Right ventricle myocardium superior (tissue), 1 donor: ENCODE data around the gene TMEM255B. TPM values are rescaled to one million over a fixed set of nuclear protein-coding genes. Genes with fewer than 3 reads are reported as not detected.

Source experiments
- ATAC-seq: fragments of 200-7000 bp; cut with Tn5 transposase; one replicate; pipeline ENCODE4 v1.9.1; 2020; ENCODE audit warnings: mild to moderate bottlenecking; ENCODE audit not compliant: poor library complexity
- DNase-seq: peaks from one replicate; pipeline ENCODE4 v3.0.0-alpha.2; 2020
- intact Hi-C: fragments of 100-400 bp; cut with DNase I; formaldehyde crosslinking; loops from one replicate; pipeline ENCODE4 v1.11.2; 2022
- total RNA-seq: library from RNA; stranded (reverse); fragmentation: NEBNext Ultra II Directional; extraction: Animal tissue kit (Norgen Biotek cat#: 25700); gene quantifications from one replicate; pipeline ENCODE4 v1.2.1, GENCODE V29; 2021
- donor health status: DM: no; HTN: yes; CAD: no; lungs with severe emphysema.

The TMEM255B gene
- total RNA-seq, 1 donor from 2014 or later, result 6.9 TPM

- ATAC-seq (no peak), DNase-seq (no peak)
- intact Hi-C loops, result no loop called here
Measured at GRCh38 chr13:113859311-113860050, 100.5 kb downstream of the TMEM255B start.

GRCh38 chr13:113860051-113860664 lies 101.1 kb downstream of the TMEM255B start:
- ATAC-seq (no peak), DNase-seq (no peak)
- intact Hi-C loops, result no loop called here

- intact Hi-C loops, result no loop called here
- DNase-seq, result no peak
- no peak for ATAC-seq
Measured at GRCh38 chr13:113860665-113861432, 101.8 kb downstream of the TMEM255B start.

- no peak for ATAC-seq
- DNase-seq, result no peak
- intact Hi-C loops, result no loop called here
Measured at GRCh38 chr13:113861433-113862030, 102.5 kb downstream of the TMEM255B start.

GRCh38 chr13:113862191-113862930 lies 103.3 kb downstream of the TMEM255B start:
- ATAC-seq, result peak; percentile 2
- intact Hi-C loops, result no loop called here
- DNase-seq, result no peak

- DNase-seq, result peak; percentile 79
- intact Hi-C loops, result no loop called here
- peak; percentile 55 for ATAC-seq
Measured at GRCh38 chr13:113862931-113863523, 104.0 kb downstream of the TMEM255B start.

- intact Hi-C loops, result no loop called here
- ATAC-seq (peak; percentile 78), DNase-seq (peak; percentile 82)
Measured at GRCh38 chr13:113863524-113864272, 104.7 kb downstream of the TMEM255B start, which contains the start of gene GAS6. Gene GAS6, minus strand, starts transcription at chr13:113864076. Its CDS starts 156 bp downstream, at chr13:113863920.

- intact Hi-C loops, result no loop called here
- DNase-seq (peak; percentile 47), ATAC-seq (peak; percentile 2)
Measured at GRCh38 chr13:113864273-113864890, 105.4 kb downstream of the TMEM255B start.

- intact Hi-C loops, result no loop called here
- DNase-seq, result no peak
- ATAC-seq, result no peak
Measured at GRCh38 chr13:113865427-113865826, 106.4 kb downstream of the TMEM255B start.

Other genes with a start within 250 kb of the TMEM255B start
- 42.1 TPM for gene TFDP1, start 174.5 kb upstream of the TMEM255B start, total RNA-seq
- gene ATP4B, start 101.0 kb upstream of the TMEM255B start, total RNA-seq, result not detected
- 0.13 TPM for gene GRK1, start 92.0 kb upstream of the TMEM255B start, total RNA-seq
- 181 TPM for gene GAS6, start 104.8 kb downstream of the TMEM255B start, total RNA-seq
- gene C13orf46, start 214.8 kb downstream of the TMEM255B start, total RNA-seq, result 0.32 TPM